ENCODE data around the gene MAML3.

- TF ChIP-seq FOXK2 (IDR thresholded peaks at IDR 0.05) (no peak), SP1 (IDR thresholded peaks at IDR 0.05) (no peak)
These were observed 220.4 kb downstream of the MAML3 start for GRCh38 chr4:139933541-139933940.
